Measurements from ENCODE around the gene RHOT1. TPM values are rescaled to one million over a fixed set of nuclear protein-coding genes. Genes with fewer than 3 reads are reported as not detected.
"Not testable (repeated sequence)": the region's sequence is repeated elsewhere in the genome, so short reads cannot be mapped to it uniquely, and the experiment has no call there.

Gene RHOT1
- 56.9 TPM for total RNA-seq
- long read RNA-seq, transcript RHOT1-201 (19 exons, 3,133 nt) = minor isoform, 14 of 76 reads
- long read RNA-seq, transcript RHOT1-205 (20 exons, 2,516 nt) = major isoform, 15 of 76 reads
- long read RNA-seq, partial matches to known transcripts = 31 of 76 reads
- long read RNA-seq, other reads (novel, unspliced or antisense) = 14 of 76 reads

DNA sequence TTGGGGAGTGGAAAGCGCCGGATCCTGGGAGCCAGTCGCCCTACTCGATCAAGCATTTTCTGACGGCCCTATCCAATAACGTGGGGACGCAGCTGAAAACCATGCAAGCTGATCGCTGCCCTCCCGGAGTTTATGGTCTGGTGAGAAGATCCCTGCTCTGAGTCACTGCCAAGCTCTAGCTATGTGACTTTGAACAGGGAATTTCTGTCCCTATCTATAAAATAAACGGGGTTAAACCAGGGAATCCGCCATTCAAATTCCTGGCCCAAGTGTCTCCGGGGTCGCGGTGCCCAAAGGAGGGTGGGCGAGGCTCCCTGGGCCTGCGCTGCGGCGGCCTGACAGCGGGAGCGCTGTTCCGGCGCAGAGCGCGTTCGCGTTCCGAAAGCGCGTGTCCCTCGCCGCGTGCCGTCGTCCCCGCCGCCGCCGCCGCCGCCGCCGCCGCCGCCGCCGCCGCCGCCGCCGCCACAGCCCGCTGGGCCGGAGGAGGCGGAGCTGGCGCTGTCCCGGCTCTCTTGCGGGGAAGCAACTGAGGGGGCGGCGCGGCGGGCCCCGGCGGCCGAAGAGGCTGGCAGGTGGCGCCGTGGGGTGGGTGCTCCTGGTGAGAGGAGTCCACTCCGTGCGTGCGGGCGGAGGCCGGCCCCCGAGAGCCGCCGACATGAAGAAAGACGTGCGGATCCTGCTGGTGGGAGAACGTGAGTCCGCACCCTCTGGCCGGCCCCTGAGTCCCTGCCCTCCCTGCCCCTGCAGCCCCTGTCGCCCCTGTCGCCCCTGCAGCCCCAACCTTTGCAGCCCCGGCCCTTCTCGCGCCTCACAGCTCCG lies at the start of gene RHOT1:
RHOT1 (plus strand) TSS at position 465 of the 819 bp plus-strand sequence; CDS start at position 656, 191 bp downstream.
- Histone ChIP-seq H3K4me3 (peak within 1 kb of the TSS; percentile 93), H3K36me3 (no peaks in the 10 kb centered on the region), H3K9me3 (replicated peaks) (no peaks in the 10 kb centered on the region), H3K4me1 (peaks cover 56% of the 10 kb centered on the region), H3K27ac (replicated peaks) (peak within 1 kb of the TSS; percentile 92), H3K27me3 (ENCODE audit: low read depth) (no peaks in the 10 kb centered on the region)
- TF ChIP-seq, protein P1, sequence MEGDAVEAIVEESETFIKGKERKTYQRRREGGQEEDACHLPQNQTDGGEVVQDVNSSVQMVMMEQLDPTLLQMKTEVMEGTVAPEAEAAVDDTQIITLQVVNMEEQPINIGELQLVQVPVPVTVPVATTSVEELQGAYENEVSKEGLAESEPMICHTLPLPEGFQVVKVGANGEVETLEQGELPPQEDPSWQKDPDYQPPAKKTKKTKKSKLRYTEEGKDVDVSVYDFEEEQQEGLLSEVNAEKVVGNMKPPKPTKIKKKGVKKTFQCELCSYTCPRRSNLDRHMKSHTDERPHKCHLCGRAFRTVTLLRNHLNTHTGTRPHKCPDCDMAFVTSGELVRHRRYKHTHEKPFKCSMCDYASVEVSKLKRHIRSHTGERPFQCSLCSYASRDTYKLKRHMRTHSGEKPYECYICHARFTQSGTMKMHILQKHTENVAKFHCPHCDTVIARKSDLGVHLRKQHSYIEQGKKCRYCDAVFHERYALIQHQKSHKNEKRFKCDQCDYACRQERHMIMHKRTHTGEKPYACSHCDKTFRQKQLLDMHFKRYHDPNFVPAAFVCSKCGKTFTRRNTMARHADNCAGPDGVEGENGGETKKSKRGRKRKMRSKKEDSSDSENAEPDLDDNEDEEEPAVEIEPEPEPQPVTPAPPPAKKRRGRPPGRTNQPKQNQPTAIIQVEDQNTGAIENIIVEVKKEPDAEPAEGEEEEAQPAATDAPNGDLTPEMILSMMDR (IDR thresholded peaks at IDR 0.05; ENCODE audit: borderline replicate concordance) = peak; percentile 77
- DNase-seq = peak; percentile 72
- intact Hi-C loops (cut with micrococcal nuclease) = no loop called here

DNA sequence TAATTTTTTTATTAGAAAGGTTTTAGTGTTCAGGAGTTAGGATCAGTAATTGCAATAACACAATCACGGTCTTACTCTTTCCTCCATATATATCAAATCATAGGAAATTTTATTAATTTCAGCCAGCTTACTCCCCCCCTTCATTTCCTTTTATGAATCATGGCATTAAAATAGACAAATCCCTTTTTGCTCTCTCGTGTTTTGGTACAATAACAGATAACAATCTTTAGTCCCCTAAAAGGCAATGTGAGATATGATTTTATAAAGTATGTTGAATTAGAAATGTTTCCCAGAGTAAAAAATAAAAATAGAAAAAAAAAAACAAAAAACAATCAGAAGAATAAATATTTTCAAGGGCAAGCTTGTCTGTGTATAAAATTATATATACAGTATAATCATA lies 42.6 kb upstream of the RHOT1 start:
- intact Hi-C loops (cut with micrococcal nuclease) = no loop called here
- H3K27me3 ChIP-seq (ENCODE audit: low read depth) = no peaks in the 10 kb centered on the region
- H3K27ac ChIP-seq (replicated peaks) = no peak overlapping the region
- no peak overlapping the region for H3K4me3 ChIP-seq
- TF ChIP-seq, protein P1 (IDR thresholded peaks at IDR 0.05; ENCODE audit: borderline replicate concordance) = no peak
- H3K36me3 ChIP-seq = no peaks in the 10 kb centered on the region
- peaks cover 12% of the 10 kb centered on the region for H3K4me1 ChIP-seq
- H3K9me3 ChIP-seq (replicated peaks) = no peaks in the 10 kb centered on the region
- no peak for DNase-seq

DNA sequence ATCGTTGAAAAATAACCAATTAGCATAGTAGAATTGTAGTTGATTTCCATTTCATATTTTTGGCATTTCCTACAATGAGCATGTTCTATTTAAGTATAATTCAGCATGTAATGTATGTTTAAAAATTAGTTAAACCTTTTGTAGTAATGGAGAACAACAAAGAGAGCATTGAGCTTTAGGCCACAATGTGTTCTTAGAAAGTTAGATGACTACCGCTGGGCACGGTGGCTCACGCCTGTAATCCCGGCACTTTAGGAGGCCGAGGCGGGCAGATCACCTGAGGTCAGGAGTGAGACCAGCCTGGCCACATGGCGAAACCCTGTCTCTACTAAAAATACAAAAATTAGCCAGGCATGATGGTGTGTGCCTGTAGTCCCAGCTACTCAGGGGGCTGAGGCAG lies 42.0 kb upstream of the RHOT1 start:
- H3K4me3 ChIP-seq; intact Hi-C loops (cut with micrococcal nuclease); DNase-seq; H3K36me3 ChIP-seq; H3K9me3 ChIP-seq (replicated peaks); H3K27ac ChIP-seq (replicated peaks); H3K27me3 ChIP-seq (ENCODE audit: low read depth): not testable (repeated sequence)
- H3K4me1 ChIP-seq = peaks cover 12% of the 10 kb centered on the region

DNA sequence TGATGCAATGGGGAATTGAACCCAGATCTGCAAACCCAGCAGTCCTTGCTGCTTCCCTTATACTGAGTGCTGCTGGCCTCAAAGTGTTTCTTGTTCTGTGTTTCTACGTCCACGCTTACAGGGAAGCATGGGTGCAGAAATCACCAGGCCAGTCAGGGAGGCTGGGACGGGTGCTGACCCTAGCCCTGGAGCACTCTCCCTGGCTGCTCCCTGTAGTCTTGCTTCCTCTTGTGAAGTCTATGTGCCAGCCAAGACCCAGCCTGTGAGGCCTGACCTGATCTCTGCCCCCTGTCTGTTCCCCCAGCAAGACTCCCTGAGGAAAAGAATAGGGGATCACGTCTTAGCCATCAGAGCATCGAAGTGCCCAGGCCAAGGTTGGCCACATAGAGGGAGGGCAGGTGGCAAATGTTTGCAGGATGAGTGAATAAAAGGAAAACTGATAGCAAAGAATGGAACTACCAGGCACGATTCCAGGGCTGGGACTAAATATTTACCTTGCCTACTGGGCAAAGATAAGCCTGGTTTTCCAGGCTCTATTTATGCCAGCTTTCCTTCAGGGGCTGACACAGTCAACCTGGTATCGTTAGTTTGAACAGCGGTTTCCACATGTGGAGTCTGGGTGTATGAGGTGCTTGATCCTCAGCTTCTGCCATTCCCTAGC lies 41.2 kb upstream of the RHOT1 start:
- Histone ChIP-seq H3K4me3 (no peak overlapping the region), H3K36me3 (no peaks in the 10 kb centered on the region), H3K4me1 (peaks cover 12% of the 10 kb centered on the region), H3K27ac (replicated peaks) (no peak overlapping the region), H3K27me3 (ENCODE audit: low read depth) (no peaks in the 10 kb centered on the region), H3K9me3 (replicated peaks) (no peaks in the 10 kb centered on the region)
- TF ChIP-seq, protein P1 (IDR thresholded peaks at IDR 0.05; ENCODE audit: borderline replicate concordance) = no peak
- DNase-seq = no peak
- intact Hi-C loops (cut with micrococcal nuclease) = no loop called here

DNA sequence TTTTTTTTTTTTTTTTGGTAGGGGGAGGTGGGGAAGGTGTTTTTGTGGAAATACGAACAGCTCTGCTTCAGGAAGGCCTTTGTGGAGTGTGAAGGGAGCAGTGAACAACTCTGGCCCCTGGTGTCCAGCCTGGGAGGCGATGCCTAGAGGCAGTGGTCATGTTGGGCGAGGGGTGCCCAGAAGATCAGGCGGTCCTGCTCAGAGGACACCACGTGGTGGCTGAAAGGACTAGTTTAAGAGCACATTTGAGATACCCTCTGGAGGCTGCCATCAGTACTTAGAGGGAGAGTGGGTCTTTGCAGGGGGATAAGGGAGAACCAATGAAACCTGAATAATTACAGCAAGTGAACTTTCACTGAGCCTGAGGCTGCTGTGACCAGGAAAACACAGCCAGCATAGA lies 40.1 kb upstream of the RHOT1 start:
- H3K27ac ChIP-seq (replicated peaks) = no peak overlapping the region
- intact Hi-C loops (cut with micrococcal nuclease) = no loop called here
- TF ChIP-seq, protein P1 (IDR thresholded peaks at IDR 0.05; ENCODE audit: borderline replicate concordance) = no peak

More for the DNA sequence above, 40.1 kb upstream of the RHOT1 start:
- Histone ChIP-seq H3K4me1 (peaks cover 12% of the 10 kb centered on the region), H3K27me3 (ENCODE audit: low read depth) (no peaks in the 10 kb centered on the region), H3K9me3 (replicated peaks) (no peaks in the 10 kb centered on the region), H3K36me3 (no peaks in the 10 kb centered on the region), H3K4me3 (no peak overlapping the region)
- DNase-seq = no peak

Measured in left ventricle myocardium inferior (tissue), 1 donor.